PC-3 (cell line): ENCODE results near the gene ANO4.

Experiments used
- EZH2phosphoT487 ChIP-seq: fragments of 300-600 bp; sonication (generic); IDR thresholded peaks from 2 replicates; pipeline ENCODE4 v1.6.1; 2018; ENCODE audit warnings: mild to moderate bottlenecking, antibody characterized with exemption, low read length, borderline replicate concordance
- TF ChIP-seq, protein P1 (sequence below): fragments of 300-600 bp; sonication (generic); conservative IDR thresholded peaks from 2 replicates; pipeline ENCODE4 v1.5.1; 2017; ENCODE audit warnings: antibody characterized with exemption, low read depth, mild to moderate bottlenecking, low read length

DNA sequence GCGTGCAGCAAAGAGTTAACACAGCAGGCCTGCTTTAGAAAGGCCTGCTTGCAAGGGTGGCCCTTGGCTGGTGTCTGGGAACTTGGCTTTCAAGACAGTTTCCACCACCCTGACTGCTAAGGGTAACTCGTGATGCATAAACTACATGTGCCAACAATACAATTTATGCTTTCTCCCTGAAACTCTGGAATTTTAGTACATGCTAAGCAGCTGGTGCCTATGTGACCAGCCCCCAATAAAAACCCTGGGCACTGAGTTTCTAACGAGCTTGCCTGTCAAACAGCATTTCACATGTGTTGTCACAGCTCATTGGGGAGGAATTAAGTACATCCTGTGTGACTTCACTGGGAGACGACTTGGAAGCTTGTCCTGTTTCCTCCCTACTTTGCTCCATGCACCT lies 282.3 kb downstream of the ANO4 start:
- TF ChIP-seq, protein P1, sequence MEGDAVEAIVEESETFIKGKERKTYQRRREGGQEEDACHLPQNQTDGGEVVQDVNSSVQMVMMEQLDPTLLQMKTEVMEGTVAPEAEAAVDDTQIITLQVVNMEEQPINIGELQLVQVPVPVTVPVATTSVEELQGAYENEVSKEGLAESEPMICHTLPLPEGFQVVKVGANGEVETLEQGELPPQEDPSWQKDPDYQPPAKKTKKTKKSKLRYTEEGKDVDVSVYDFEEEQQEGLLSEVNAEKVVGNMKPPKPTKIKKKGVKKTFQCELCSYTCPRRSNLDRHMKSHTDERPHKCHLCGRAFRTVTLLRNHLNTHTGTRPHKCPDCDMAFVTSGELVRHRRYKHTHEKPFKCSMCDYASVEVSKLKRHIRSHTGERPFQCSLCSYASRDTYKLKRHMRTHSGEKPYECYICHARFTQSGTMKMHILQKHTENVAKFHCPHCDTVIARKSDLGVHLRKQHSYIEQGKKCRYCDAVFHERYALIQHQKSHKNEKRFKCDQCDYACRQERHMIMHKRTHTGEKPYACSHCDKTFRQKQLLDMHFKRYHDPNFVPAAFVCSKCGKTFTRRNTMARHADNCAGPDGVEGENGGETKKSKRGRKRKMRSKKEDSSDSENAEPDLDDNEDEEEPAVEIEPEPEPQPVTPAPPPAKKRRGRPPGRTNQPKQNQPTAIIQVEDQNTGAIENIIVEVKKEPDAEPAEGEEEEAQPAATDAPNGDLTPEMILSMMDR, result no peak
- no peak for TF ChIP-seq EZH2phosphoT487
